PC-9 (cell line): Measurements from ENCODE around the gene SFSWAP.

ENCODE experiments used
- CTCF ChIP-seq: fragments of 200-600 bp; sonication (generic); conservative IDR thresholded peaks from 2 replicates; pipeline ENCODE4 v1.6.1; 2017; ENCODE audit warnings: mixed run types, antibody characterized with exemption, mild to moderate bottlenecking, moderate library complexity
- EZH2 ChIP-seq: fragments of 200-600 bp; sonication (generic); IDR thresholded peaks from 2 replicates; pipeline ENCODE4 v1.8.0; 2017; ENCODE audit warnings: antibody characterized with exemption, low read depth

- no peak for TF ChIP-seq CTCF
- no peak for TF ChIP-seq EZH2
These were observed 46.2 kb downstream of the SFSWAP start for GRCh38 chr12:131757111-131757510.
